ENCODE data around the gene ZFP37.
"Not testable (repeated sequence)": the region's sequence is repeated elsewhere in the genome, so short reads cannot be mapped to it uniquely, and the experiment has no call there.

ZFP37 gene

DNA sequence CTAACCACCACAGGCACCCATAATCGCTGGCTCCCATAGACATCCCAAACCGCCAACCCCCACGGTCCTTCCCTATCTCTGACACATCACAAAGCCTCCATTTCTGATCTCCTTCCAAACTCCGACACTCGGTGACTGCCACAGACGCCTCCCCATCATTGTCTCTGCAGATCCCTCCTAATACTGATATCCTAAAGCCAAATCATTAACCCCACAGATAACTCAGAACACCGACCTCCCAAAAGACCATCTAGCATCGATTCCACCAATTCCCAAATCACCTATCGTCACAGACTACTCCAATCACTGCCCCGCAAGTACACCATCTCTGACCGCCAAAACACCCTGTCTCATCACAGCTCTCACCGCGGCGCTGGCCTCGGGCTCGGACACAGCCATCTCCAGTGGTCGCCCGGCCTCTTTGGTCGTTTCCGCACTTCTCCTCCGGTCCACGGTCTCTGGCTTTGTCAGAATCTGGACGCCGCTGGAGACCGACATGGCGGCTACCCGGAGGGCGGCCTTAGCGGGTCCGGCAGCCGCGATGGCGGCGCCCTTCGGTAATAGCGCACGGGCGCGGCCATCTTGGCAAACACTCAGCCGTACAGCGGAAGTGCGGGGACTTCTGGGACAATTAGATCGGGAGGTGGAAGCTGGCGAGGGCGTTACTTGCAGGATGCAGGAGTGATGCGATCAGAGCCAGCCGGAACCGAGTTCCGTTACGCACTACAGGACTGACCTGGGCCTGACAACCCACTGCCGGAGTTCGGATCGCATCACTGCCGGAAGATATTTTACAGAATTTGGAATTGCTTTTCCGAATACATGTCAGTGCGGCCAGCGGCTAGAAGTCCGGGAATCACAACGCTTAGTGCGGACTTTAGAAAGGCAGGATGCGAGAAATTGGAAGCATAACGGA, at the start of gene ZFP37:
ZFP37 (minus strand) TSS at position 534 of the 916 bp plus-strand sequence; CDS start at position 498, 36 bp downstream.
- H3K27ac ChIP-seq (ENCODE audit: low read depth, low read length) = no peak within 1 kb of the TSS
- no peaks in the 10 kb centered on the region for H3K9me2 ChIP-seq (replicated peaks; ENCODE audit: control insufficient read depth, low read length)
- H3K9me3 ChIP-seq (ENCODE audit: control insufficient read depth, insufficient read depth, low read length) = peaks cover 23% of the 10 kb centered on the region; the same call in 1 of the 2 replicates
- no peaks in the 10 kb centered on the region; the same call in 1 of the 2 replicates for H3F3A ChIP-seq (ENCODE audit: control insufficient read depth, insufficient read depth)
- peak within 1 kb of the TSS; percentile 66 for H3K4me2 ChIP-seq (ENCODE audit: low read length)
- peaks cover 5% of the 10 kb centered on the region; the same call in 1 of the 2 replicates for H3K4me1 ChIP-seq (ENCODE audit: control insufficient read depth, low read length)
- no peaks in the 10 kb centered on the region for H4K20me1 ChIP-seq (ENCODE audit: control insufficient read depth, insufficient read depth, low read depth, low read length)
- H3K36me3 ChIP-seq (ENCODE audit: control insufficient read depth, low read length) = no peaks in the 10 kb centered on the region
- no peaks in the 10 kb centered on the region for H3K27me3 ChIP-seq (ENCODE audit: control insufficient read depth, low read length)
- H3K4me3 ChIP-seq (ENCODE audit: low read length) = peak within 1 kb of the TSS; percentile 81
- H3K79me2 ChIP-seq (ENCODE audit: control insufficient read depth, low read length) = peaks cover 8% of the 10 kb centered on the region; the same call in 1 of the 2 replicates
- no peak for TF ChIP-seq EZH2phosphoT487 (IDR thresholded peaks at IDR 0.05; ENCODE audit: borderline replicate concordance, low read length)
- TF ChIP-seq, protein P1, sequence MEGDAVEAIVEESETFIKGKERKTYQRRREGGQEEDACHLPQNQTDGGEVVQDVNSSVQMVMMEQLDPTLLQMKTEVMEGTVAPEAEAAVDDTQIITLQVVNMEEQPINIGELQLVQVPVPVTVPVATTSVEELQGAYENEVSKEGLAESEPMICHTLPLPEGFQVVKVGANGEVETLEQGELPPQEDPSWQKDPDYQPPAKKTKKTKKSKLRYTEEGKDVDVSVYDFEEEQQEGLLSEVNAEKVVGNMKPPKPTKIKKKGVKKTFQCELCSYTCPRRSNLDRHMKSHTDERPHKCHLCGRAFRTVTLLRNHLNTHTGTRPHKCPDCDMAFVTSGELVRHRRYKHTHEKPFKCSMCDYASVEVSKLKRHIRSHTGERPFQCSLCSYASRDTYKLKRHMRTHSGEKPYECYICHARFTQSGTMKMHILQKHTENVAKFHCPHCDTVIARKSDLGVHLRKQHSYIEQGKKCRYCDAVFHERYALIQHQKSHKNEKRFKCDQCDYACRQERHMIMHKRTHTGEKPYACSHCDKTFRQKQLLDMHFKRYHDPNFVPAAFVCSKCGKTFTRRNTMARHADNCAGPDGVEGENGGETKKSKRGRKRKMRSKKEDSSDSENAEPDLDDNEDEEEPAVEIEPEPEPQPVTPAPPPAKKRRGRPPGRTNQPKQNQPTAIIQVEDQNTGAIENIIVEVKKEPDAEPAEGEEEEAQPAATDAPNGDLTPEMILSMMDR (IDR thresholded peaks at IDR 0.05; ENCODE audit: low read depth, low read length, poor library complexity, severe bottlenecking) = no peak

DNA sequence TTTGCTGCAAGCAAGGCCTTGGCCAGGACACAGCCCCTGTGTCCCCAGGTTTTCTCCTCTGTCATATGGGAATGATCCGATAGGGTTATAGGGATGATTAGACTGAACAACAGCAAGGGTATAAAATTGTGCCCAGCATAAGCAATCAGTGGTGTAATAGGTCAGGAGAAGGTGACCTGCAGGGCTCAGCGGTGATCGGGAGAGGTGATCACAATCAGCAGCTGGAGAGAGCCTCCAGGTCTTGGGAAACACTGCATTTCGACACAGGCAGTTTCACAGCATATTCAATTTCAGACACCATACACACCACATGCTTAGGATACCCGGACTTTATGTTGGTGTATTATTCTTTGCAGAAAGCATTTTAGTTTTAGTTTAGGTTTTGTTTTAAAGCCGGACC, 48.8 kb upstream of the ZFP37 start:
- not testable (repeated sequence) for H3K4me1 ChIP-seq (ENCODE audit: control insufficient read depth, low read length); H3F3A ChIP-seq (ENCODE audit: control insufficient read depth, insufficient read depth); H3K9me2 ChIP-seq (replicated peaks; ENCODE audit: control insufficient read depth, low read length); H3K4me2 ChIP-seq (ENCODE audit: low read length); H3K4me3 ChIP-seq (ENCODE audit: low read length); H3K27me3 ChIP-seq (ENCODE audit: control insufficient read depth, low read length); H3K79me2 ChIP-seq (ENCODE audit: control insufficient read depth, low read length); H4K20me1 ChIP-seq (ENCODE audit: control insufficient read depth, insufficient read depth, low read depth, low read length); H3K9me3 ChIP-seq (ENCODE audit: control insufficient read depth, insufficient read depth, low read length); H3K36me3 ChIP-seq (ENCODE audit: control insufficient read depth, low read length); H3K27ac ChIP-seq (ENCODE audit: low read depth, low read length)

DNA sequence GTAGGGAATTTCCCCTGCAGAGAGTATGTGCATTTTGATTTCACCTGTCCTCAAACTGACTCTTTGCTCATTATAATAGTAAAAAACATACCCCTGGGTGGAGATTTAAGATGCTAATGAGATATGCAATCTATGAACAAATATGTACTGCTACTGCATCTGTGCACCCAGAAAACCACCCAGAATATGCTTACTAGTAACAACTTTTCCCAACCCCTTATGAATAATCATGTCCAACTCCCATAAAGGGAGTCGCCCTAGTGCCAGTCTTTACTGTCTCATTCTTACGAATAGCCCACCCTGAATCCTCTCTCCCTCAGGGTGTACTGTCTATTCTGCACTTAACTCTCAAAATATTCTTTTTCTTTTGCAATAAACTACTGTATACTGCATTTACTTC, 39.0 kb upstream of the ZFP37 start:
- no peaks in the 10 kb centered on the region for H3K36me3 ChIP-seq (ENCODE audit: control insufficient read depth, low read length)
- no peak overlapping the region for H3K4me3 ChIP-seq (ENCODE audit: low read length)
- no peaks in the 10 kb centered on the region for H3K9me3 ChIP-seq (ENCODE audit: control insufficient read depth, insufficient read depth, low read length)
- H3K27ac ChIP-seq (ENCODE audit: low read depth, low read length) = no peak overlapping the region
- H3K9me2 ChIP-seq (replicated peaks; ENCODE audit: control insufficient read depth, low read length) = no peaks in the 10 kb centered on the region
- H3F3A ChIP-seq (ENCODE audit: control insufficient read depth, insufficient read depth) = no peaks in the 10 kb centered on the region
- TF ChIP-seq EZH2phosphoT487 (IDR thresholded peaks at IDR 0.05; ENCODE audit: borderline replicate concordance, low read length) = no peak
- TF ChIP-seq, protein P1 (IDR thresholded peaks at IDR 0.05; ENCODE audit: low read depth, low read length, poor library complexity, severe bottlenecking) = no peak
- no peaks in the 10 kb centered on the region for H3K27me3 ChIP-seq (ENCODE audit: control insufficient read depth, low read length)
- no peaks in the 10 kb centered on the region for H3K79me2 ChIP-seq (ENCODE audit: control insufficient read depth, low read length)
- no peaks in the 10 kb centered on the region for H4K20me1 ChIP-seq (ENCODE audit: control insufficient read depth, insufficient read depth, low read depth, low read length)
- H3K4me2 ChIP-seq (ENCODE audit: low read length) = no peak overlapping the region
- H3K4me1 ChIP-seq (ENCODE audit: control insufficient read depth, low read length) = no peaks in the 10 kb centered on the region

DNA sequence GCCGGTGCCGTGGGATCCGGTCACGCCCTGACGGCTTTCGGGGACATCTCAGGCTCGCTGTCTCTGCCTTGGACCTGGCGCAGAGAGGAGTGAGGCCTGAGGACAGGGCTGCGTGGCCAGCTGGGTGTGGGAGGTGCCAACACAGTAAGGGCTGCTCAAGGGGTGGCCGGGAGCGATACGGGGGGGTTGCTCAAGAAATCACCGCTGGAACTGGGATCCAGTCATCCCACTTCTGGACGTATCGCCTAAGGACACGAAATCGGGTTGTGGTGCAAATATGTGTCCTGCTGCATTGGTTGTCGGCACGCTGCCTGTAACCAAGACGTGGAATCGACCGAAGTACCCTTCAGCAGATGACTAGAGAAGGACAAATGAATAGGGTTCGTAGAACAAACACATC, 33.4 kb upstream of the ZFP37 start:
- not testable (repeated sequence) for H3K9me2 ChIP-seq (replicated peaks; ENCODE audit: control insufficient read depth, low read length); H3K9me3 ChIP-seq (ENCODE audit: control insufficient read depth, insufficient read depth, low read length); H3K4me1 ChIP-seq (ENCODE audit: control insufficient read depth, low read length); H3F3A ChIP-seq (ENCODE audit: control insufficient read depth, insufficient read depth); H3K79me2 ChIP-seq (ENCODE audit: control insufficient read depth, low read length); H3K4me2 ChIP-seq (ENCODE audit: low read length); H3K36me3 ChIP-seq (ENCODE audit: control insufficient read depth, low read length); H3K27me3 ChIP-seq (ENCODE audit: control insufficient read depth, low read length); H4K20me1 ChIP-seq (ENCODE audit: control insufficient read depth, insufficient read depth, low read depth, low read length); H3K27ac ChIP-seq (ENCODE audit: low read depth, low read length); H3K4me3 ChIP-seq (ENCODE audit: low read length)

DNA sequence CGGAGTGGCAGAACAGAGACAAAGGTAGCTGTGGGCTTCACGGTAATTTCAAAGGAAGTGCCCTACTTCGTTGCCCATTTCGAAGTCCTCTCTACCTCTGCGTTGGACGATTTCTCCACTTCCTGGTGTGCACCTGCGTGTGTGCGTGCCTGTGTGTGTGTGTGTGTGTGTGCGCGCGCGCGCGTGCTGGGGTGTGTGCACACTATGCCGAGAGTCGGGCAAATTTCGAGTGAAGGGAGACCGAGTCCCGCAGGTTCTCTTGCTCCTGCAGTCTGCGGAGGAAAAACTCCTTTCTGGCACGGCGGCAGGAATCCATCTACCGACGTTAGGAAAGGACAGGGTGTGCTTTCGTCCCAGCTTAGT, 32.6 kb upstream of the ZFP37 start:
- H3K4me1 ChIP-seq (ENCODE audit: control insufficient read depth, low read length); H3K79me2 ChIP-seq (ENCODE audit: control insufficient read depth, low read length); H3K27ac ChIP-seq (ENCODE audit: low read depth, low read length); H3K4me3 ChIP-seq (ENCODE audit: low read length); H3K4me2 ChIP-seq (ENCODE audit: low read length); H3K9me3 ChIP-seq (ENCODE audit: control insufficient read depth, insufficient read depth, low read length); H3F3A ChIP-seq (ENCODE audit: control insufficient read depth, insufficient read depth); H3K36me3 ChIP-seq (ENCODE audit: control insufficient read depth, low read length); H3K9me2 ChIP-seq (replicated peaks; ENCODE audit: control insufficient read depth, low read length); H4K20me1 ChIP-seq (ENCODE audit: control insufficient read depth, insufficient read depth, low read depth, low read length); H3K27me3 ChIP-seq (ENCODE audit: control insufficient read depth, low read length): not testable (repeated sequence)

DNA sequence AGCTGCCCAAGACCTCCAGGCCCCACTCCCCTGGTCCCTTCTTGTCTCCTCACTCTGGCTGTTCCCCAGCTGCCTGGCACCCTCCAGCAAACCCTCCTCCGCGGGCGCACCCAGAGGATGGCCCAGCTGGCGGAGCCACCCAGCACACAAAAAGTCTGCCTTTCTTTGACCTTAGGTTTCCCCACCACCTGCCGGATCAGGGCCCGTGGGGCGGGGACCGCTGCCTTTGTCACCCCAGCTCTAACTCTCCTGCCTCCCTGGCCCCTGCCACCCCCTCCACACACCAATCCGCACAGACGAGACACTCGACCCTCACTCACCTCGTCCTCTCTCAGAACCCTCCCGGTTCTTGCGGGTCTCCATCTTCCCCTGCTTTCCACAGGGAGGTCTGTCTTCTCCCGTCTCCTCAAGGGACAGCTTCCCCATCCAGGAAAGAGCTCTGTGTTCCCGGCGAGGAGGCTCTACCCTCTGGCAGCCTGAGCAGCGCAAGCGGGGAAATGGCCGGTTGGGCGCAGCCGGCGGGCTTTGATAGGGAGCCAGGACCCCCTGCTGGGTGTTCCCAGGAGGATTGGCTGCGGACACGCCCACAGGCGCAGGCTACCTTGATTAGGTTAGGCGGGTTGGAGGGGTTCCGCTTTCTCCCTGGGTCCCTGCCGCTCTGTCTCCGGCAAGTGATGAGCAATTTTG, 32.1 kb upstream of the ZFP37 start:
- not testable (repeated sequence) for H3K36me3 ChIP-seq (ENCODE audit: control insufficient read depth, low read length); H3K79me2 ChIP-seq (ENCODE audit: control insufficient read depth, low read length); H4K20me1 ChIP-seq (ENCODE audit: control insufficient read depth, insufficient read depth, low read depth, low read length); H3F3A ChIP-seq (ENCODE audit: control insufficient read depth, insufficient read depth); H3K27me3 ChIP-seq (ENCODE audit: control insufficient read depth, low read length); H3K9me3 ChIP-seq (ENCODE audit: control insufficient read depth, insufficient read depth, low read length); H3K4me3 ChIP-seq (ENCODE audit: low read length); H3K27ac ChIP-seq (ENCODE audit: low read depth, low read length); H3K4me2 ChIP-seq (ENCODE audit: low read length); H3K9me2 ChIP-seq (replicated peaks; ENCODE audit: control insufficient read depth, low read length); H3K4me1 ChIP-seq (ENCODE audit: control insufficient read depth, low read length)
